GM19099 (cell line): ENCODE measurements around the gene FASTKD1.

Experiments
- POLR2A ChIP-seq: IDR thresholded peaks from 3 replicates; pipeline ENCODE4 v1.6.1; 2011; ENCODE audit warnings: low read depth; ENCODE audit not compliant: insufficient read length; ENCODE audit errors: extremely low read depth

Gene FASTKD1

GRCh38 chr2:169509955-169510354 is 63.7 kb downstream of the FASTKD1 start:
- TF ChIP-seq POLR2A: no peak

GRCh38 chr2:169509298-169509885 is 64.3 kb downstream of the FASTKD1 start, which contains the start of gene KLHL41:
KLHL41 (plus strand) TSS chr2:169509702; CDS start chr2:169509779, 77 bp downstream.
- TF ChIP-seq POLR2A: no peak

GRCh38 chr2:169507698-169508097 is 66.0 kb downstream of the FASTKD1 start:
- TF ChIP-seq POLR2A: no peak

GRCh38 chr2:169504651-169505050 is 69.0 kb downstream of the FASTKD1 start:
- no peak for TF ChIP-seq POLR2A

- TF ChIP-seq POLR2A: no peak
Measured at GRCh38 chr2:169495310-169495928, 78.2 kb downstream of the FASTKD1 start.

- TF ChIP-seq POLR2A: no peak
Measured at GRCh38 chr2:169493360-169493759, 80.3 kb downstream of the FASTKD1 start.

- TF ChIP-seq POLR2A: no peak
Measured at GRCh38 chr2:169491378-169491777, 82.3 kb downstream of the FASTKD1 start.

GRCh38 chr2:169490834-169491233 is 82.8 kb downstream of the FASTKD1 start:
- TF ChIP-seq POLR2A: no peak

- TF ChIP-seq POLR2A: no peak
Measured at GRCh38 chr2:169486487-169486886, 87.2 kb downstream of the FASTKD1 start.

- TF ChIP-seq POLR2A: no peak
Measured at GRCh38 chr2:169485650-169486138, 88.0 kb downstream of the FASTKD1 start.

- no peak for TF ChIP-seq POLR2A
Measured at GRCh38 chr2:169480079-169480465, 93.6 kb downstream of the FASTKD1 start.
